Limb (tissue), 2 donors: Measurements from ENCODE around the gene GRM6.

Experiments used
- DNase-seq, 2 donors: peaks; one replicate each; pipeline ENCODE4 v3.0.0-alpha.2; 2016; ENCODE audit errors: extremely low spot score in 2 of 2

The GRM6 gene

GRCh38 chr5:178994580-178995340, at the start of gene GRM6:
GRM6 (minus strand) TSS chr5:178995320; CDS start chr5:178994944, 376 bp downstream.
- DNase-seq = peak in 1 of 2 donors; percentile 56

GRCh38 chr5:179044765-179045164, 49.6 kb upstream of the GRM6 start:
- no peak for DNase-seq

- DNase-seq = no peak
These were observed 38.0 kb upstream of the GRM6 start for GRCh38 chr5:179033004-179033580.

- DNase-seq = peak; percentile 95
These were observed 28.5 kb upstream of the GRM6 start, which contains the start of gene ZNF879 for GRCh38 chr5:179023528-179024189. ZNF879 (plus strand) TSS chr5:179023804; CDS start chr5:179025005, 1,201 bp downstream.

GRCh38 chr5:179008667-179009066, 13.5 kb upstream of the GRM6 start:
- DNase-seq = no peak

GRCh38 chr5:179006564-179006963, 11.4 kb upstream of the GRM6 start:
- DNase-seq = no peak

GRCh38 chr5:178998441-178998840, 3.3 kb upstream of the GRM6 start:
- no peak for DNase-seq

- DNase-seq = no peak
These were observed 2.1 kb upstream of the GRM6 start for GRCh38 chr5:178997191-178997590.

GRCh38 chr5:178996156-178996555, 1.0 kb upstream of the GRM6 start:
- DNase-seq = no peak

- DNase-seq = no peak
These were observed 196 bp upstream of the GRM6 start for GRCh38 chr5:178995341-178995690.

- no peak for DNase-seq
These were observed 1.1 kb downstream of the GRM6 start for GRCh38 chr5:178993955-178994579.

- DNase-seq = no peak
These were observed 1.8 kb downstream of the GRM6 start for GRCh38 chr5:178993236-178993765.

- DNase-seq = no peak
These were observed 2.7 kb downstream of the GRM6 start for GRCh38 chr5:178992291-178992895.

- no peak for DNase-seq
These were observed 3.7 kb downstream of the GRM6 start for GRCh38 chr5:178991190-178992145.

- no peak for DNase-seq
These were observed 4.6 kb downstream of the GRM6 start for GRCh38 chr5:178990491-178990890.

- DNase-seq = no peak
These were observed 5.8 kb downstream of the GRM6 start for GRCh38 chr5:178989311-178989710.

GRCh38 chr5:178988436-178989220, 6.5 kb downstream of the GRM6 start:
- DNase-seq = no peak

- no peak for DNase-seq
These were observed 8.7 kb downstream of the GRM6 start for GRCh38 chr5:178986326-178986960.
